ENCODE results near the gene ACTG2.

ACTG2 gene

DNA sequence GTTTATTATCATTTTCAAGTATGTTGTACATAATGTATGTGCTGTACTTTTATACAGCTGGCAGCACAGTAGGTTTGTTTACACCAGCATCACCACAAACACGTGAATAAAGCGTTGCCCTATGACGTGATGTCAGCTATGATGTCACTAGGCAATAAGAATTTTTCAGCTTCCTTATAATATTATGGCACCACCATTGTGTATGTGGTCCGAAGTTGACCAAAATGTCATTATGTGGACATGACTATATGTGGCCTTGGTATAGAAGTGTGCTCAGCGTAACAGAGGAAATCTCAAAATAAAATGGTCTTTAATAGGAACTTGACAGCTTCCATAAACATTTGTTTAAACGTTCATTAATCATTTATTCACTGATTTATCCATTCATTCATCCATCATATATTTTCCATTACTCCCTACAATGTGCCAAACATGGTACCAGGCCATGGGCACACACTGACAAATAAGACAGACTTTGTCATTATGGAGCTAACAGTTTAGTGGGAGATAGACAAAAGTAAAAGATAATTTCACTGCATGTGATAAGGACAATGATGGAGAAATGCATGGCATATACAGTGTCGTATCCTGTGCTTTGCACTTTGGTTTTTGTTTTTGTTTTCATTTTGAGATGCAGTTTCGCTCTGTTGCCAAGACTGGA is 18.9 kb downstream of the ACTG2 start:
- no peak for DNase-seq

DNA sequence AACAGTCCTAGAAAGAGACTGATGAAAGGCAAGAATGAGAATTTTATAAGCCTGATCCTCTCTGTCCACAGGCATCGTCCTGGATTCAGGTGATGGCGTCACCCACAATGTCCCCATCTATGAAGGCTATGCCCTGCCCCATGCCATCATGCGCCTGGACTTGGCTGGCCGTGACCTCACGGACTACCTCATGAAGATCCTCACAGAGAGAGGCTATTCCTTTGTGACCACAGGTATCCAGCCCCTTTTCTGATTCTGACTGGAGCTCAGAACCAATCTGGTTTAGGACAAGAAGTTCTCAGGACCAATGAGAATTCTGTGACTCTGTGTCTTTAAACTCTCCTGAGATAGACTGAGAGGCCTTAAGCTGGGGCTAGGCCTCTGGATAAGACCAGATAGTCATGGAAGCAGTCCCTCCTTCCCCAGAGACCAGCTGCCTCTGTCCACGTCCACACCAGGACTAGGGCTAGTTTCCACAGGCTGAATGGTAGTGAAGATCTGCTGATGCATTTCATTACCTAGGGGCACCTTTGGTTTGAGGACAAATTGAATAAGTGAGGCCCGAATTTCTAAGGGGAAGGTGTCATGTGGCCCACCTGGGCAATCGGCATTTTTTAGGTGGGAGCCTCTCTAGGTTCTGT is 20.7 kb downstream of the ACTG2 start:
- no peak for DNase-seq

DNA sequence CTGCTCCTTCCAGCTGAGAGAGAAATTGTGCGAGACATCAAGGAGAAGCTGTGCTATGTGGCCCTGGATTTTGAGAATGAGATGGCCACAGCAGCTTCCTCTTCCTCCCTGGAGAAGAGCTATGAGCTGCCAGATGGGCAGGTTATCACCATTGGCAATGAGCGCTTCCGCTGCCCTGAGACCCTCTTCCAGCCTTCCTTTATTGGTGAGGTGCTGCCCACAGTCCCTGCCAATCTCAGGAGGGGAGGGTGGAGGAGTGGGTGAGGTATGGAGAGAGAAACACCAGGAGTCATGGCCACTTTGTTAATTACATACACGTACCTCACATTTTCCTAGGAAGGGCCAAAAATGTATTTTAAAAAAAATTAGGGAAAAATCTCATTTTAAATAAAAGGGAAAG is 21.9 kb downstream of the ACTG2 start:
- DNase-seq = no peak

DNA sequence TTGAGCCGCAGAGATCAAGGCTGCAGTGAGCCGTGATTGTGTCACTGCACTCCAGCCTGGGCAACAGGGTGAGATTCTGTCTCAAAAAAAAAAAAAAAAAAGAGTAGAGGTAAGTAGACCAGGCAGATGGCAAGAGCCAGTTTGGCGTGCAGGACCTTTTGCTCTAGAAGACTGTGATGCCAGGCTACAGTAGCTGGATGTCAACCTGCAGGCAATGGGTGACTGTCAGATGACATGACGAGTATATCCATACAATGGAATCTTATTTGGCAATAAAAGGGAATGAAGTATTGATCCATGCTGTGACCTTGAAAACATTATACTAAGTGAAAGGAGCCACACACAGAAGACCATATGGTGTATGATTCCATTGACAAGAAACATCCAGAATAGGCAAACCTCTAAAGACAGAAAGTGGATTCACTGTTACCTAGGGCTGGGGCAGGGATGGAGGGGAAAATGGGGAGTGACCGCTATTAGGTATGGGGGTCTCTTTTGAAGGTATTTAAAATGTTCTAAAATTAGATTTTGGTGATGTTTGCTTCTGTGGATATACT is 22.7 kb downstream of the ACTG2 start:
- no peak for DNase-seq

DNA sequence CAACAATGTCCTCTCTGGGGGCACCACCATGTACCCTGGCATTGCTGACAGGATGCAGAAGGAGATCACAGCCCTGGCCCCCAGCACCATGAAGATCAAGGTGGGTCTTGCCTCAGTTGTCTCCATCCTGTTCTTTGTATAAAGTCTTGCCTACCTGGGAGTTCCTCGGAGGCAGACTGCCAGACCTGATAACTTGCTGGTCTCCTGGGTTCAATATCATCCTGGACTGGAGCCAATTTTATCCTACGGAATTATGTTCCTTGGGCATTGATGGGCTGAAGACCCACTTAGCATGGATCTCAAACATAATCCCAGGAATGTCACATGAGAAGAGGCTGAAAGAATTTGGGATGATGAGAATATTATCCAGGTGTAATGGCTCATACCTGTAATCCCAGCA is 23.9 kb downstream of the ACTG2 start:
- no peak for DNase-seq

- no peak for DNase-seq
These were observed 24.5 kb downstream of the ACTG2 start for GRCh38 chr2:73917296-73917695.

- no peak for DNase-seq
These were observed 24.9 kb downstream of the ACTG2 start for GRCh38 chr2:73917696-73918207.

GRCh38 chr2:73918856-73919255 is 26.0 kb downstream of the ACTG2 start:
- no peak for DNase-seq

DNA sequence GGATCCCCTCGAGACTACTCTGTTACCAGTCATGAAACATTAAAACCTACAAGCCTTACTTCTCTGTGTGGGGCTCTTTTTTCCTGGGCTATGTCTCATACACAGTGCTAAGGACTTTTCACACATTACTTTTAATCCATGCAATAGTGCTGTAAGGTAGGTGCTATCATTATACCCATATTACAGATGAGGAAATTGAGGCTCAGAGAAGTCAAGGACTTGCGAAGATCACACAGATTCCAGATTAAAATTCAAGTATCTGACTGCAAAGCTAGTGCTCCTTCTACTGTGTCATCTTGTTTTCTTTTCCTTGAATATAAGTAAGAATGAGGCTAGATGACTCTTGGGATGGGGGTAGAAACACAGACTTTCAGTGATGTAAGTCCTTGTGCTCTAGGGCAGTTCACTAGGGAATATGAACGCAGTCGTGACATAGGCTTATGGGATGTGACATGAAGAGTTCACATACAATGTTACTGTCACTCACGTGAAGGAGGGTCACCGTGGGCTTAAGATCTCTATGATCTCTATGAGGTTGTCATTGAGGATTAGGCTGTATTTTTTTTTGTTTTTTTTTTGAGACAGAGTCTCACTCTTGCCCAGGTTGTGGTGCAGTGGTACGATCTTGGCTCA is 26.9 kb downstream of the ACTG2 start:
- no peak for DNase-seq

DNA sequence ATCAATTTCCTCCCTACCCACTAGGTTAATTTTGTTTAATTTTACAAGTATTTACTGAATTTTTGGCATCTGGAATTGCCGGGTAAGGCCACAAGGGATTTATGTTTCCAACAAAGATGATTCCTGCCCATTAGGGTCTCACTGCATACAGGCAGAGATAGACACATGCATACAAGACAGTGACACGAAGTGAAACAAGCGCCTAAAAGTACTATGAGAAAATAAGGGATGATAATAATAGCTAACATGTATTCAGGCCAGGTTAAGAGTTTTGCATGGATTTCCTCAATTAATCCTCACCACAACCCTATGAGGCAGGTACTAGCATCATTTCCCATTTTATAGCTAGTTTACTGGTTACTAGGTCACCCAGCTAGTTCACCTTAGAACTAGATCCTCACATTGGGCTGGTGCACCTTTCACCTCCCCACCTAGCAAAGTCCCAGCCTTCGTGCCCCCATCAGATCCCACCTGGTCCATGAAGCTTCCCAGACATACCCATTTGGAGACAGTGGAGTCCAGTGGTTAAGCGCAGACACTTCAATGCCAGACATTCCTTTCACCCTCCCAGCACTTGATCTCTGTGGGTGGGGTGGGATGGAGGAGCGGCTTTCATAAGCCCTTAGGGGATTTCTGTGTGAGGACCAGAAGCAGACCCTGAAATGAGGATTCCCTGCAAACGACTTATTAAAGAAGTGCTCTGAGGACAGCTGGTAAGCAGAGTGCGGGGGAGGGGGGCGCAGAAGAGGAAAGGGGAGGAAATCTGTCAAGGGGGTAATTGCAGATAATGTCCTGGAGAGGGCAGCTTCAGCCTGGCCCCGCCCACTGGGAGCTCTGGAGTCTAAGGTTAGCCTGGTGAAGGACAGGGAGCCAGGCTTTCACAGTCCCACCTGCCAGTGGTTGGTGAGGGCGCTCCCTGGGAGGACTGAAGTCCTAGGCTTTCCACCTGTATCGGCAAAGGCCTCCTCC is 28.1 kb downstream of the ACTG2 start:
- no peak for DNase-seq

GRCh38 chr2:73921581-73921980 is 28.8 kb downstream of the ACTG2 start:
- no peak for DNase-seq

- no peak for DNase-seq
These were observed 29.9 kb downstream of the ACTG2 start for GRCh38 chr2:73922681-73923080.

- DNase-seq = no peak
These were observed 32.4 kb downstream of the ACTG2 start for GRCh38 chr2:73925033-73925704.

DNA sequence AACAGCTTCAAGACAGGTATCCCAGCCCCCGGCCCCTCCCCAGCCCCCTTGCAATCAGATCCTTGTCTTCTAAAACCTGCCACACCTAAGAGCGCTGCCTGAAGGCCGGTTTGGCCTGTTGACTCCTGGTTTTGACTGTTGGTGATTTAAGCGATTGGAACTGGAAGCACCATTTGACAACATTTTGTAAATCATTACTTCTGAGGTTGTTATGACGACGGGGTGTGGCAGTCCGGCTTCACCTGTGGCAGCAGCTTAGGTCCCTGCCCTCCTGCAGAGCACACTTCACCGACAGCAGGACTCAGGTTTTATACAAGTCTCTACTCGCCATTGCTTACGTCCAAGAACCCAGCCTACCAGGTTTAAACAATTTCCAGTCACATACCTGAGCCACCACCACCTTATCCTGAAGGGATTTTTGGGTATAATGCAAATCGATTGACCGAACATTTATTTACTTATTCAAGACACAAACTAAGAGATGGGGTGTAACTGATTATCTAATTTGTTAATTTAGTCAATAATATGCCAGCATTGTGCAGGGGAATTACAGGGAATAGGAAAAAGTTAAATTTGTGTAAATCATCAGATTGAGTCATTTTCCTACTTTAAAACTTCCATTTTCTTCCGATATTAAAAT is 33.2 kb downstream of the ACTG2 start:
- DNase-seq = no peak

GRCh38 chr2:73926493-73927327 is 33.9 kb downstream of the ACTG2 start, which contains the start of gene DGUOK:
DGUOK (plus strand) TSS chr2:73926880; CDS start chr2:73926911, 31 bp downstream.
- peak; percentile 62 to 98 (median 93) for DNase-seq

GRCh38 chr2:73927344-73927743 is 34.5 kb downstream of the ACTG2 start:
- DNase-seq = no peak

- no peak for DNase-seq
These were observed 36.1 kb downstream of the ACTG2 start for GRCh38 chr2:73928963-73929347.

DNA sequence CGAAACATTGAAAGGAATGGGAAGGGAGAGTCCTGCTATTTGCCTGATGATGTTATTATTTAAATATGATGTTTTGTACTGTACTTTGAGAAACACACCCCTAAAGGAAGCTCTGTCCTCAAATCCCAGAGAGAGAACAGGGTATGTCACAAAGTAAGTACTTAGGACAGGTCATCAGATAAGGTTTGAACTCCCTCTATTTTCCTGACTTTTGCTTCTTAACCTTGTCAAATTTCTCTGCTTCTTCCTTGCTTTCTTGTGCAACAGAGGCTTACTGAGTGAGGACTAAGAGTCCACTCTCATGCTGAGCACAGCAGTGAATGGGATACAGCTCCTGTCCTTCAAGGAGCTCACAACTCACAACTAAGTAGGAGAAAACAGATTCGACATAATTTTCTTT is 37.6 kb downstream of the ACTG2 start:
- DNase-seq = no peak

Measured in anterior cingulate cortex (tissue), 58 donors.